Measurements from ENCODE around the gene ST8SIA5.
A peak's percentile ranks its signal among the peaks of the same experiment; 100 is the strongest.

The ST8SIA5 gene

GRCh38 chr18:46683252-46683651 is 73.6 kb downstream of the ST8SIA5 start:
- Histone ChIP-seq H3K27me3 (ENCODE audit: control insufficient read depth in 3 of 3, insufficient read depth in 3 of 3, low read depth in 1 of 3, low read length in 3 of 3) (peaks cover 0 to 15% (median 0%) of the 10 kb centered on the region in 3 experiments), H2AFZ (ENCODE audit: low read length) (no peak overlapping the region), H3K4me2 (ENCODE audit: insufficient read depth, low read length, poor library complexity, severe bottlenecking) (no peak overlapping the region), H3K27ac (replicated peaks; ENCODE audit: low read length) (no peak overlapping the region), H2BK12ac (ENCODE audit: low read length) (no peak overlapping the region), H3K36me3 (replicated peaks in 1 of 2; ENCODE audit: control insufficient read depth in 2 of 2, insufficient read depth in 2 of 2, low read length in 2 of 2) (no peaks in the 10 kb centered on the region), H3K4me3 (ENCODE audit: low read length in 2 of 2) (no peak overlapping the region), H3K9ac (ENCODE audit: low read depth, low read length, poor library complexity) (no peak overlapping the region), H3K4me1 (ENCODE audit: control insufficient read depth in 2 of 2, insufficient read depth in 1 of 2, low read depth in 1 of 2, low read length in 2 of 2) (no peaks in the 10 kb centered on the region), H3K14ac (ENCODE audit: low read length) (no peak overlapping the region), H3K18ac (ENCODE audit: low read length) (no peak overlapping the region), H2BK120ac (ENCODE audit: low read depth, low read length) (no peak overlapping the region), H3K23ac (ENCODE audit: low read depth, low read length, poor library complexity) (no peak overlapping the region), H3K79me1 (ENCODE audit: low read depth, low read length) (no peaks in the 10 kb centered on the region), H3K9me3 (replicated peaks in 1 of 2; ENCODE audit: control insufficient read depth in 2 of 2, insufficient read depth in 1 of 2, low read depth in 1 of 2, low read length in 2 of 2) (no peaks in the 10 kb centered on the region), H2AK5ac (ENCODE audit: low read depth, low read length) (no peak overlapping the region), H3K4ac (ENCODE audit: low read length) (no peak overlapping the region), H4K8ac (ENCODE audit: low read depth, low read length) (no peak overlapping the region), H2BK15ac (ENCODE audit: low read length) (no peak overlapping the region), H2BK5ac (ENCODE audit: low read length) (no peak overlapping the region), H4K91ac (ENCODE audit: low read depth, low read length, poor library complexity) (no peak overlapping the region)
- WGBS, 2 donors (ENCODE audit: extremely low coverage in 2 of 2, insufficient read length in 2 of 2, insufficient replicate concordance in 1 of 2): no CpG with 5 or more reads among the region's 4 CpGs
- no peak for DNase-seq (ENCODE audit: low spot score)

GRCh38 chr18:46680784-46681695 is 75.8 kb downstream of the ST8SIA5 start:
- whole genome bisulfite sequencing, 2 donors (ENCODE audit: extremely low coverage in 2 of 2, insufficient read length in 2 of 2, insufficient replicate concordance in 1 of 2): no CpG with 5 or more reads among the region's 12 CpGs
- Histone ChIP-seq H2BK12ac (ENCODE audit: low read length) (no peak overlapping the region), H3K79me1 (ENCODE audit: low read depth, low read length) (no peaks in the 10 kb centered on the region)

GRCh38 chr18:46679846-46680598 is 76.8 kb downstream of the ST8SIA5 start:
- Histone ChIP-seq H3K9ac (ENCODE audit: low read depth, low read length, poor library complexity) (peak overlapping the region; percentile 38), H3K14ac (ENCODE audit: low read length) (peak overlapping the region; percentile 65), H3K27ac (replicated peaks; ENCODE audit: low read length) (no peak overlapping the region), H3K9me3 (replicated peaks in 1 of 2; ENCODE audit: control insufficient read depth in 2 of 2, insufficient read depth in 1 of 2, low read depth in 1 of 2, low read length in 2 of 2) (no peaks in the 10 kb centered on the region), H3K4me1 (ENCODE audit: control insufficient read depth in 2 of 2, insufficient read depth in 1 of 2, low read depth in 1 of 2, low read length in 2 of 2) (no peaks in the 10 kb centered on the region), H2BK15ac (ENCODE audit: low read length) (no peak overlapping the region), H3K27me3 (ENCODE audit: control insufficient read depth in 3 of 3, insufficient read depth in 3 of 3, low read depth in 1 of 3, low read length in 3 of 3) (peaks cover 0 to 8% (median 0%) of the 10 kb centered on the region in 3 experiments), H2BK120ac (ENCODE audit: low read depth, low read length) (no peak overlapping the region), H4K8ac (ENCODE audit: low read depth, low read length) (peak overlapping the region; percentile 84), H2AFZ (ENCODE audit: low read length) (no peak overlapping the region), H3K4me3 (ENCODE audit: low read length in 2 of 2) (no peak overlapping the region), H3K4me2 (ENCODE audit: insufficient read depth, low read length, poor library complexity, severe bottlenecking) (no peak overlapping the region), H3K36me3 (replicated peaks in 1 of 2; ENCODE audit: control insufficient read depth in 2 of 2, insufficient read depth in 2 of 2, low read length in 2 of 2) (no peaks in the 10 kb centered on the region), H3K4ac (ENCODE audit: low read length) (no peak overlapping the region), H2BK5ac (ENCODE audit: low read length) (no peak overlapping the region), H3K79me1 (ENCODE audit: low read depth, low read length) (no peaks in the 10 kb centered on the region), H2BK12ac (ENCODE audit: low read length) (no peak overlapping the region), H3K18ac (ENCODE audit: low read length) (no peak overlapping the region), H3K23ac (ENCODE audit: low read depth, low read length, poor library complexity) (peak overlapping the region; percentile 61), H2AK5ac (ENCODE audit: low read depth, low read length) (no peak overlapping the region), H4K91ac (ENCODE audit: low read depth, low read length, poor library complexity) (no peak overlapping the region)
- no peak for DNase-seq (ENCODE audit: low spot score)
- no CpG with 5 or more reads among the region's 52 CpGs for WGBS, 2 donors (ENCODE audit: extremely low coverage in 2 of 2, insufficient read length in 2 of 2, insufficient replicate concordance in 1 of 2)

More at GRCh38 chr18:46680784-46681695, 75.8 kb downstream of the ST8SIA5 start:
- Histone ChIP-seq H2AK5ac (ENCODE audit: low read depth, low read length) (no peak overlapping the region), H3K36me3 (replicated peaks in 1 of 2; ENCODE audit: control insufficient read depth in 2 of 2, insufficient read depth in 2 of 2, low read length in 2 of 2) (no peaks in the 10 kb centered on the region), H3K4ac (ENCODE audit: low read length) (no peak overlapping the region), H4K8ac (ENCODE audit: low read depth, low read length) (no peak overlapping the region), H3K27ac (replicated peaks; ENCODE audit: low read length) (no peak overlapping the region), H2AFZ (ENCODE audit: low read length) (no peak overlapping the region), H3K4me1 (ENCODE audit: control insufficient read depth in 2 of 2, insufficient read depth in 1 of 2, low read depth in 1 of 2, low read length in 2 of 2) (no peaks in the 10 kb centered on the region), H2BK5ac (ENCODE audit: low read length) (no peak overlapping the region), H3K27me3 (ENCODE audit: control insufficient read depth in 3 of 3, insufficient read depth in 3 of 3, low read depth in 1 of 3, low read length in 3 of 3) (peaks cover 0 to 10% (median 0%) of the 10 kb centered on the region in 3 experiments), H3K4me2 (ENCODE audit: insufficient read depth, low read length, poor library complexity, severe bottlenecking) (no peak overlapping the region), H2BK15ac (ENCODE audit: low read length) (no peak overlapping the region), H3K9ac (ENCODE audit: low read depth, low read length, poor library complexity) (no peak overlapping the region), H3K9me3 (replicated peaks in 1 of 2; ENCODE audit: control insufficient read depth in 2 of 2, insufficient read depth in 1 of 2, low read depth in 1 of 2, low read length in 2 of 2) (no peaks in the 10 kb centered on the region), H3K18ac (ENCODE audit: low read length) (no peak overlapping the region), H3K23ac (ENCODE audit: low read depth, low read length, poor library complexity) (no peak overlapping the region), H4K91ac (ENCODE audit: low read depth, low read length, poor library complexity) (no peak overlapping the region), H3K4me3 (ENCODE audit: low read length in 2 of 2) (no peak overlapping the region), H3K14ac (ENCODE audit: low read length) (no peak overlapping the region), H2BK120ac (ENCODE audit: low read depth, low read length) (no peak overlapping the region)
- no peak for DNase-seq (ENCODE audit: low spot score)
